K562 (cell line): ENCODE results near the gene CACNA2D4. TPM values are rescaled to one million over a fixed set of nuclear protein-coding genes. Genes with fewer than 3 reads are reported as not detected.

Source experiments
- ETV6 ChIP-seq, 3 experiments: fragments of 150-350 bp in 1 of 3; sonication (generic) in 1 of 3; formaldehyde crosslinking in 1 of 3; IDR thresholded peaks; 2 replicates each; pipeline versions ENCODE4 v1.6.1 to v1.8.0; 2014 to 2022; ENCODE audit warnings: borderline replicate concordance in 2 of 3, low read depth in 2 of 3, antibody characterized with exemption in 1 of 3, low read length in 1 of 3, mild to moderate bottlenecking in 1 of 3, missing genetic modification reagents in 1 of 3
- GTF2F1 ChIP-seq: IDR thresholded peaks from 2 replicates; pipeline ENCODE4 v1.6.1; 2011; ENCODE audit warnings: low read depth, low read length, improper control_type of control experiment
- HIVEP1 ChIP-seq: fragments of 250-450 bp; sonication (Bioruptor Pico); IDR thresholded peaks from 2 replicates; pipeline ENCODE4 v1.4.0; 2020; ENCODE audit warnings: mild to moderate bottlenecking
- KLF6 ChIP-seq: fragments of 250-450 bp; sonication (Bioruptor Pico); IDR thresholded peaks from 2 replicates; pipeline ENCODE4 v1.4.0; 2020; ENCODE audit warnings: mild to moderate bottlenecking, moderate library complexity, borderline replicate concordance
- NCOR1 ChIP-seq: fragments of 450-650 bp; IDR thresholded peaks from 2 replicates; pipeline ENCODE4 v1.6.1; 2016; ENCODE audit warnings: mild to moderate bottlenecking, moderate library complexity
- NFATC3 ChIP-seq: fragments of 450-650 bp; IDR thresholded peaks from 2 replicates; pipeline ENCODE4 v1.6.1; 2017; ENCODE audit warnings: mild to moderate bottlenecking
- NFIC ChIP-seq: fragments of 450-650 bp; IDR thresholded peaks from 2 replicates; pipeline ENCODE4 v1.6.1; 2017; ENCODE audit warnings: mild to moderate bottlenecking, inconsistent platforms
- RAD21 ChIP-seq, 2 experiments: fragments of 250-450 bp in 1 of 2; fragments of 450-650 bp in 1 of 2; sonication (Bioruptor Pico) in 1 of 2; formaldehyde crosslinking in 1 of 2; IDR thresholded peaks in 1 of 2; conservative IDR thresholded peaks in 1 of 2; 2 replicates each; pipeline versions ENCODE4 v1.4.0 to v1.8.0; 2020 to 2022; ENCODE audit warnings: mild to moderate bottlenecking in 2 of 2, moderate library complexity in 1 of 2
- SMAD3 ChIP-seq: fragments of 450-650 bp; formaldehyde crosslinking; conservative IDR thresholded peaks from 2 replicates; pipeline ENCODE4 v1.4.0; 2020; ENCODE audit warnings: mild to moderate bottlenecking
- ZNF696 ChIP-seq: fragments of 250-450 bp; sonication (Bioruptor Pico); conservative IDR thresholded peaks from 2 replicates; pipeline ENCODE4 v1.4.0; 2020; ENCODE audit warnings: mild to moderate bottlenecking, moderate library complexity
- polyA plus RNA-seq, 8 experiments: library from polyadenylated mRNA; depleted of rRNA in 4 of 8; stranded (reverse) in 5 of 8; unstranded in 3 of 8; fragments of >200 nt; fragmentation: Nextera tagmentation in 2 of 8; fragmentation: Illumina TruSeq in 1 of 8; extraction: Ambion mirVana in 2 of 8; extraction: Trizol in 1 of 8; gene quantifications; 2 replicates each; pipeline versions ENCODE4 v1.2.1 to v1.2.3, GENCODE V29; 2011 to 2014; ENCODE audit warnings: inconsistent platforms in 1 of 8, missing spikeins in 1 of 8
- total RNA-seq, 7 experiments: library from RNA; depleted of rRNA in 6 of 7; stranded (reverse); fragments of >200 nt in 6 of 7; fragmentation: Illumina TruSeq in 2 of 7; extraction: Trizol in 2 of 7; gene quantifications; 2 replicates each; pipeline versions ENCODE4 v1.2.1 to v1.2.3, GENCODE V29; 2011 to 2021; ENCODE audit warnings: low replicate concordance in 1 of 7
- TF ChIP-seq, protein P1 (sequence below): fragments of 450-650 bp; IDR thresholded peaks from 2 replicates; pipeline ENCODE4 v1.7.1; 2018; ENCODE audit warnings: mild to moderate bottlenecking, low read depth; ENCODE audit not compliant: partially characterized antibody
- TF ChIP-seq, protein P2 (sequence below): sonication (generic); formaldehyde crosslinking; IDR thresholded peaks from 2 replicates; pipeline ENCODE4 v1.8.0; 2023; ENCODE audit warnings: mild to moderate bottlenecking, missing genetic modification reagents
- TF ChIP-seq, protein P3 (sequence below), 2 experiments: fragments of 450-650 bp in 1 of 2; IDR thresholded peaks; 2 replicates each; pipeline ENCODE4 v1.6.1; 2011 to 2017; ENCODE audit warnings: low read depth in 2 of 2, antibody characterized with exemption in 1 of 2, borderline replicate concordance in 1 of 2, low read length in 1 of 2, mild to moderate bottlenecking in 1 of 2, mixed read lengths in 1 of 2; ENCODE audit not compliant: control insufficient read depth in 1 of 2

CACNA2D4 gene
- total and polyA plus RNA-seq, 9 of the 15 experiments (the other 6 are each of a cell fraction or from before 2014, with no cell fraction given) = 0.04 to 0.69 (median 0.40) TPM; not detected in 3

DNA sequence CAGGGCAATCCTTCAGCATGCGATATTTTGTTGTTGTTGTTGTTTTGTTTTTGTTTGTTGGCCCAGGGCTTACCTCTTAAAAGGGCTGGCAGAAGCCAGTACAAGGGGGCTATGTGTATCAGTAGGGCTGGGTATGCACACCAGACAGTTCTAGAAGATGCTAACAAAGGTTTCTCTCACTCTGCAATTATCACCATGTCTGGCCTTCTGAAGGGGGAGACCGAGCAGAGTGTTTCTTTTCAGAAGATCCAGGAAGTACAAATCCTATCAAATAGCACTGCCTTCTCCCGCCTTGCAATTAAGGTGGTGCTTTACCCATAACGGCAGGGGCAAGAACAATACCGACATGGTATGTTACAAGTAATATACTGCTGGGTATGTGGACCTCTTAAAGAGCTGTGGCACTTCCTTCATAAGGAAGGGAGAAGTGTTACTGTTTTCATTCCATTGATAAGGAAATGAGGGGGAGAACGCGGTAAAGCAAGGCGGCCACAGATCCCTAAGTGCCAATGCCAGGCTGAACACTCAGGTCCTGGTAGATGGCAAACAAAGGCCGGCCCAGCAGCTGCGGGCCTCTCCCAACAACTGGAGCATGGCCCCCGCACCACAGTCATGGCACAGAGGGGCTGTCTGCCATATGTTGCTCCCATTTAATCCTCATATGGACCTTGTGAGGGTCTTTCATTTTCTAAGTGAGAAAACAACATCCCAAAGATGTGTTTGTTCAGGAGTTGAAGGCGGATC lies 19.2 kb upstream of the CACNA2D4 start (continued):
- TF ChIP-seq, protein P1, sequence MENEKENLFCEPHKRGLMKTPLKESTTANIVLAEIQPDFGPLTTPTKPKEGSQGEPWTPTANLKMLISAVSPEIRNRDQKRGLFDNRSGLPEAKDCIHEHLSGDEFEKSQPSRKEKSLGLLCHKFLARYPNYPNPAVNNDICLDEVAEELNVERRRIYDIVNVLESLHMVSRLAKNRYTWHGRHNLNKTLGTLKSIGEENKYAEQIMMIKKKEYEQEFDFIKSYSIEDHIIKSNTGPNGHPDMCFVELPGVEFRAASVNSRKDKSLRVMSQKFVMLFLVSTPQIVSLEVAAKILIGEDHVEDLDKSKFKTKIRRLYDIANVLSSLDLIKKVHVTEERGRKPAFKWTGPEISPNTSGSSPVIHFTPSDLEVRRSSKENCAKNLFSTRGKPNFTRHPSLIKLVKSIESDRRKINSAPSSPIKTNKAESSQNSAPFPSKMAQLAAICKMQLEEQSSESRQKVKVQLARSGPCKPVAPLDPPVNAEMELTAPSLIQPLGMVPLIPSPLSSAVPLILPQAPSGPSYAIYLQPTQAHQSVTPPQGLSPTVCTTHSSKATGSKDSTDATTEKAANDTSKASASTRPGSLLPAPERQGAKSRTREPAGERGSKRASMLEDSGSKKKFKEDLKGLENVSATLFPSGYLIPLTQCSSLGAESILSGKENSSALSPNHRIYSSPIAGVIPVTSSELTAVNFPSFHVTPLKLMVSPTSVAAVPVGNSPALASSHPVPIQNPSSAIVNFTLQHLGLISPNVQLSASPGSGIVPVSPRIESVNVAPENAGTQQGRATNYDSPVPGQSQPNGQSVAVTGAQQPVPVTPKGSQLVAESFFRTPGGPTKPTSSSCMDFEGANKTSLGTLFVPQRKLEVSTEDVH = no peak
- TF ChIP-seq HIVEP1 (CRISPR knock-in tag) (no peak), GTF2F1 (no peak), ETV6 (IDR thresholded peaks at IDR 0.05; ENCODE audit: borderline replicate concordance in 1 of 2, low read depth in 2 of 2, low read length in 1 of 2) (no peak), ETV6 (CRISPR knock-in tag; IDR thresholded peaks at IDR 0.05; ENCODE audit: borderline replicate concordance) (no peak), RAD21 (CRISPR knock-in tag; conservative IDR thresholded peaks at IDR 0.05 in 1 of 2, IDR thresholded peaks at IDR 0.05 in 1 of 2) (no peak), SMAD3 (CRISPR knock-in tag) (no peak), NFATC3 (no peak), NCOR1 (no peak), KLF6 (CRISPR knock-in tag) (no peak), ZNF696 (CRISPR knock-in tag) (no peak), NFIC (no peak)
- TF ChIP-seq, protein P2, sequence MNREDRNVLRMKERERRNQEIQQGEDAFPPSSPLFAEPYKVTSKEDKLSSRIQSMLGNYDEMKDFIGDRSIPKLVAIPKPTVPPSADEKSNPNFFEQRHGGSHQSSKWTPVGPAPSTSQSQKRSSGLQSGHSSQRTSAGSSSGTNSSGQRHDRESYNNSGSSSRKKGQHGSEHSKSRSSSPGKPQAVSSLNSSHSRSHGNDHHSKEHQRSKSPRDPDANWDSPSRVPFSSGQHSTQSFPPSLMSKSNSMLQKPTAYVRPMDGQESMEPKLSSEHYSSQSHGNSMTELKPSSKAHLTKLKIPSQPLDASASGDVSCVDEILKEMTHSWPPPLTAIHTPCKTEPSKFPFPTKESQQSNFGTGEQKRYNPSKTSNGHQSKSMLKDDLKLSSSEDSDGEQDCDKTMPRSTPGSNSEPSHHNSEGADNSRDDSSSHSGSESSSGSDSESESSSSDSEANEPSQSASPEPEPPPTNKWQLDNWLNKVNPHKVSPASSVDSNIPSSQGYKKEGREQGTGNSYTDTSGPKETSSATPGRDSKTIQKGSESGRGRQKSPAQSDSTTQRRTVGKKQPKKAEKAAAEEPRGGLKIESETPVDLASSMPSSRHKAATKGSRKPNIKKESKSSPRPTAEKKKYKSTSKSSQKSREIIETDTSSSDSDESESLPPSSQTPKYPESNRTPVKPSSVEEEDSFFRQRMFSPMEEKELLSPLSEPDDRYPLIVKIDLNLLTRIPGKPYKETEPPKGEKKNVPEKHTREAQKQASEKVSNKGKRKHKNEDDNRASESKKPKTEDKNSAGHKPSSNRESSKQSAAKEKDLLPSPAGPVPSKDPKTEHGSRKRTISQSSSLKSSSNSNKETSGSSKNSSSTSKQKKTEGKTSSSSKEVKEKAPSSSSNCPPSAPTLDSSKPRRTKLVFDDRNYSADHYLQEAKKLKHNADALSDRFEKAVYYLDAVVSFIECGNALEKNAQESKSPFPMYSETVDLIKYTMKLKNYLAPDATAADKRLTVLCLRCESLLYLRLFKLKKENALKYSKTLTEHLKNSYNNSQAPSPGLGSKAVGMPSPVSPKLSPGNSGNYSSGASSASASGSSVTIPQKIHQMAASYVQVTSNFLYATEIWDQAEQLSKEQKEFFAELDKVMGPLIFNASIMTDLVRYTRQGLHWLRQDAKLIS (CRISPR knock-in tag) = no peak
- TF ChIP-seq, protein P3, sequence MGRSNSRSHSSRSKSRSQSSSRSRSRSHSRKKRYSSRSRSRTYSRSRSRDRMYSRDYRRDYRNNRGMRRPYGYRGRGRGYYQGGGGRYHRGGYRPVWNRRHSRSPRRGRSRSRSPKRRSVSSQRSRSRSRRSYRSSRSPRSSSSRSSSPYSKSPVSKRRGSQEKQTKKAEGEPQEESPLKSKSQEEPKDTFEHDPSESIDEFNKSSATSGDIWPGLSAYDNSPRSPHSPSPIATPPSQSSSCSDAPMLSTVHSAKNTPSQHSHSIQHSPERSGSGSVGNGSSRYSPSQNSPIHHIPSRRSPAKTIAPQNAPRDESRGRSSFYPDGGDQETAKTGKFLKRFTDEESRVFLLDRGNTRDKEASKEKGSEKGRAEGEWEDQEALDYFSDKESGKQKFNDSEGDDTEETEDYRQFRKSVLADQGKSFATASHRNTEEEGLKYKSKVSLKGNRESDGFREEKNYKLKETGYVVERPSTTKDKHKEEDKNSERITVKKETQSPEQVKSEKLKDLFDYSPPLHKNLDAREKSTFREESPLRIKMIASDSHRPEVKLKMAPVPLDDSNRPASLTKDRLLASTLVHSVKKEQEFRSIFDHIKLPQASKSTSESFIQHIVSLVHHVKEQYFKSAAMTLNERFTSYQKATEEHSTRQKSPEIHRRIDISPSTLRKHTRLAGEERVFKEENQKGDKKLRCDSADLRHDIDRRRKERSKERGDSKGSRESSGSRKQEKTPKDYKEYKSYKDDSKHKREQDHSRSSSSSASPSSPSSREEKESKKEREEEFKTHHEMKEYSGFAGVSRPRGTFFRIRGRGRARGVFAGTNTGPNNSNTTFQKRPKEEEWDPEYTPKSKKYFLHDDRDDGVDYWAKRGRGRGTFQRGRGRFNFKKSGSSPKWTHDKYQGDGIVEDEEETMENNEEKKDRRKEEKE (IDR thresholded peaks at IDR 0.05; ENCODE audit: borderline replicate concordance in 1 of 2, control insufficient read depth in 1 of 2, low read depth in 2 of 2, low read length in 1 of 2) = no peak
